Activated naive CD8-positive, alpha-beta T cell treated with anti-CD3 and anti-CD28 coated beads, Interleukin-2, amount 10 ng/mL, durations not matched to agents 7 days and 5 days (primary cell): ENCODE results near the gene RCHY1. TPM values are rescaled to one million over a fixed set of nuclear protein-coding genes. Genes with fewer than 3 reads are reported as not detected.

Experiments
- ATAC-seq: fragments of 150-1000 bp; cut with Tn5 transposase; one replicate; pipeline ENCODE4 v1.10.0; 2021; ENCODE audit warnings: low read depth, moderate library complexity
- POLR2A ChIA-PET: fragments of 350-600 bp; sonication (Branson Sonifier 250); formaldehyde crosslinking; loops from one replicate; lab custom pipeline; 2021; ENCODE audit warnings: antibody characterized with exemption; lab: Charles Lee
- DNase-seq: peaks from one replicate; pipeline ENCODE4 v3.0.0; 2021
- H3K27ac Mint-ChIP-seq: one replicate; pipeline ENCODE4 v1.8.0; 2022; ENCODE audit warnings: mild to moderate bottlenecking, mixed read lengths
- H3K27me3 Mint-ChIP-seq: one replicate; pipeline ENCODE4 v1.8.0; 2022; ENCODE audit warnings: mild to moderate bottlenecking, moderate library complexity, mixed read lengths
- H3K36me3 Mint-ChIP-seq: one replicate; pipeline ENCODE4 v1.8.0; 2021; ENCODE audit warnings: mild to moderate bottlenecking, mixed read lengths
- H3K4me1 Mint-ChIP-seq: one replicate; pipeline ENCODE4 v1.8.0; 2021; ENCODE audit warnings: mixed read lengths
- H3K4me3 Mint-ChIP-seq: one replicate; pipeline ENCODE4 v1.8.0; 2022; ENCODE audit warnings: mild to moderate bottlenecking, moderate library complexity, mixed read lengths
- H3K9me3 Mint-ChIP-seq: one replicate; pipeline ENCODE4 v1.8.0; 2021; ENCODE audit warnings: mixed read lengths
- total RNA-seq, 2 experiments: library from RNA; stranded (reverse); gene quantifications; one replicate each; pipeline ENCODE4 v1.2.3, GENCODE V29; 2021

The RCHY1 gene
- total RNA-seq, 2 experiments from 2014 or later, result 27.4 to 29.2 TPM

- Mint-ChIP-seq H3K36me3 (no peaks in the 10 kb centered on the region), H3K27ac (no peak overlapping the region), H3K4me1 (peaks cover 1% of the 10 kb centered on the region), H3K27me3 (peaks cover 14% of the 10 kb centered on the region), H3K9me3 (no peaks in the 10 kb centered on the region), H3K4me3 (no peak overlapping the region)
- ATAC-seq, result no peak
- no peak for DNase-seq
- POLR2A ChIA-PET, result no interaction called here
These were observed 56.8 kb downstream of the RCHY1 start for GRCh38 chr4:75457365-75457764.

GRCh38 chr4:75434105-75434504 is 80.1 kb downstream of the RCHY1 start:
- ATAC-seq, result no peak
- Mint-ChIP-seq H3K27me3 (peaks cover 6% of the 10 kb centered on the region), H3K36me3 (no peaks in the 10 kb centered on the region), H3K4me3 (no peak overlapping the region), H3K4me1 (no peaks in the 10 kb centered on the region), H3K27ac (no peak overlapping the region), H3K9me3 (peaks cover 2% of the 10 kb centered on the region)
- POLR2A ChIA-PET, result no interaction called here
- no peak for DNase-seq

- Mint-ChIP-seq H3K27ac (no peak overlapping the region), H3K36me3 (no peaks in the 10 kb centered on the region), H3K4me1 (no peaks in the 10 kb centered on the region), H3K4me3 (no peak overlapping the region), H3K9me3 (peaks cover 3% of the 10 kb centered on the region), H3K27me3 (peaks cover 2% of the 10 kb centered on the region)
- ATAC-seq (no peak), DNase-seq (no peak)
- POLR2A ChIA-PET, result no interaction called here
These were observed 81.5 kb downstream of the RCHY1 start for GRCh38 chr4:75432683-75433082.

- POLR2A ChIA-PET, result no interaction called here
- Mint-ChIP-seq H3K36me3 (no peaks in the 10 kb centered on the region), H3K27me3 (peaks cover 2% of the 10 kb centered on the region), H3K4me1 (no peaks in the 10 kb centered on the region), H3K4me3 (no peak overlapping the region), H3K9me3 (peaks cover 3% of the 10 kb centered on the region), H3K27ac (no peak overlapping the region)
- DNase-seq (no peak), ATAC-seq (no peak)
These were observed 85.0 kb downstream of the RCHY1 start for GRCh38 chr4:75429208-75429607.

Other genes with a start within 250 kb of the RCHY1 start
- gene THAP6, start 70 bp upstream of the RCHY1 start, total RNA-seq, result 10 to 100 TPM; 22.4 to 25.1 TPM
- gene ODAPH, start 41.7 kb upstream of the RCHY1 start, total RNA-seq, result under 1 TPM in 1 of 2 experiments, not detected in 1; 0.31 TPM
- under 1 TPM; 0.22 to 0.45 TPM for gene CDKL2, start 116.1 kb upstream of the RCHY1 start, total RNA-seq
- 100 to 1,000 TPM; 165 to 179 TPM for gene G3BP2, start 159.0 kb upstream of the RCHY1 start, total RNA-seq
- gene USO1, start 210.2 kb upstream of the RCHY1 start, total RNA-seq, result 10 to 100 TPM; 32.3 to 34.6 TPM